Measurements from ENCODE around the gene TTC21B. TPM values are rescaled to one million over a fixed set of nuclear protein-coding genes. Genes with fewer than 3 reads are reported as not detected.
"Not testable (repeated sequence)": the region's sequence is repeated elsewhere in the genome, so short reads cannot be mapped to it uniquely, and the experiment has no call there.

Gene TTC21B
- total and polyA plus RNA-seq, 2 experiments from 2014 or later: 5.7 to 24.3 TPM

- H3K36me3 ChIP-seq (replicated peaks; ENCODE audit: insufficient read depth, low read depth): no peaks in the 10 kb centered on the region
- H4K20me1 ChIP-seq (ENCODE audit: insufficient read depth, poor library complexity, severe bottlenecking): no peaks in the 10 kb centered on the region
- no peaks in the 10 kb centered on the region for H3K79me2 ChIP-seq
- WGBS (ENCODE audit: low lambda C conversion rate, missing lambda C conversion rate): 44% methylated on average over 4 of the region's 4 CpGs
- DNase-seq (ENCODE audit: low spot score): peak; percentile 24
- H3K9me3 ChIP-seq (ENCODE audit: low read depth): no peaks in the 10 kb centered on the region
- TF ChIP-seq CTCF (IDR thresholded peaks at IDR 0.05; ENCODE audit: poor library complexity): no peak
- no peak for TF ChIP-seq EZH2 (IDR thresholded peaks at IDR 0.05; ENCODE audit: borderline replicate concordance)
- TF ChIP-seq EZH2phosphoT487 (IDR thresholded peaks at IDR 0.05; ENCODE audit: low read depth, severe bottlenecking, unreplicated experiment): no peak
- H3K9me2 ChIP-seq (replicated peaks; ENCODE audit: insufficient read depth): no peaks in the 10 kb centered on the region
- no peak overlapping the region for H3K4me2 ChIP-seq
- no peaks in the 10 kb centered on the region for H3K4me1 ChIP-seq (ENCODE audit: insufficient read depth)
- H3K27ac ChIP-seq: no peak overlapping the region
- no peak overlapping the region for H3K4me3 ChIP-seq
- no peak overlapping the region for H2AFZ ChIP-seq
- H3K27me3 ChIP-seq: no peaks in the 10 kb centered on the region
Measured at GRCh38 chr2:165868211-165868610, 85.4 kb downstream of the TTC21B start.

- H3K27ac ChIP-seq: no peak overlapping the region
- no peaks in the 10 kb centered on the region for H4K20me1 ChIP-seq (ENCODE audit: insufficient read depth, poor library complexity, severe bottlenecking)
- no peaks in the 10 kb centered on the region for H3K9me3 ChIP-seq (ENCODE audit: low read depth)
- H3K4me1 ChIP-seq (ENCODE audit: insufficient read depth): no peaks in the 10 kb centered on the region
- no peak overlapping the region for H3K4me3 ChIP-seq
- no peak overlapping the region for H3K4me2 ChIP-seq
- no peaks in the 10 kb centered on the region for H3K9me2 ChIP-seq (replicated peaks; ENCODE audit: insufficient read depth)
- 67% methylated on average over 6 of the region's 6 CpGs for WGBS (ENCODE audit: low lambda C conversion rate, missing lambda C conversion rate)
- H3K36me3 ChIP-seq (replicated peaks; ENCODE audit: insufficient read depth, low read depth): no peaks in the 10 kb centered on the region
- H2AFZ ChIP-seq: no peak overlapping the region
- no peak for TF ChIP-seq EZH2phosphoT487 (IDR thresholded peaks at IDR 0.05; ENCODE audit: low read depth, severe bottlenecking, unreplicated experiment)
- TF ChIP-seq CTCF (IDR thresholded peaks at IDR 0.05; ENCODE audit: poor library complexity): no peak
- TF ChIP-seq EZH2 (IDR thresholded peaks at IDR 0.05; ENCODE audit: borderline replicate concordance): no peak
- no peaks in the 10 kb centered on the region for H3K27me3 ChIP-seq
- DNase-seq (ENCODE audit: low spot score): no peak
- H3K79me2 ChIP-seq: no peaks in the 10 kb centered on the region
Measured at GRCh38 chr2:165864296-165864695, 89.3 kb downstream of the TTC21B start.

- DNase-seq (ENCODE audit: low spot score): no peak
- H3K9me3 ChIP-seq (ENCODE audit: low read depth): no peaks in the 10 kb centered on the region
- H3K27me3 ChIP-seq: no peaks in the 10 kb centered on the region
- H2AFZ ChIP-seq: no peak overlapping the region
- H3K4me2 ChIP-seq: no peak overlapping the region
- H3K27ac ChIP-seq: no peak overlapping the region
- no peaks in the 10 kb centered on the region for H4K20me1 ChIP-seq (ENCODE audit: insufficient read depth, poor library complexity, severe bottlenecking)
- H3K4me3 ChIP-seq: no peak overlapping the region
- TF ChIP-seq EZH2phosphoT487 (IDR thresholded peaks at IDR 0.05; ENCODE audit: low read depth, severe bottlenecking, unreplicated experiment) (no peak), CTCF (IDR thresholded peaks at IDR 0.05; ENCODE audit: poor library complexity) (no peak), EZH2 (IDR thresholded peaks at IDR 0.05; ENCODE audit: borderline replicate concordance) (no peak)
- 87% methylated on average over 5 of the region's 5 CpGs for WGBS (ENCODE audit: low lambda C conversion rate, missing lambda C conversion rate)
- H3K9me2 ChIP-seq (replicated peaks; ENCODE audit: insufficient read depth): no peaks in the 10 kb centered on the region
- no peaks in the 10 kb centered on the region for H3K4me1 ChIP-seq (ENCODE audit: insufficient read depth)
- no peaks in the 10 kb centered on the region for H3K36me3 ChIP-seq (replicated peaks; ENCODE audit: insufficient read depth, low read depth)
- H3K79me2 ChIP-seq: no peaks in the 10 kb centered on the region
Measured at GRCh38 chr2:165863810-165864261, 89.7 kb downstream of the TTC21B start.

- not testable (repeated sequence) for H3K9me2 ChIP-seq (replicated peaks; ENCODE audit: insufficient read depth); H3K4me3 ChIP-seq; H3K4me2 ChIP-seq; H3K27me3 ChIP-seq; H3K27ac ChIP-seq; H3K9me3 ChIP-seq (ENCODE audit: low read depth); H3K4me1 ChIP-seq (ENCODE audit: insufficient read depth); H2AFZ ChIP-seq; H3K36me3 ChIP-seq (replicated peaks; ENCODE audit: insufficient read depth, low read depth); H3K79me2 ChIP-seq; H4K20me1 ChIP-seq (ENCODE audit: insufficient read depth, poor library complexity, severe bottlenecking); DNase-seq (ENCODE audit: low spot score)
- 88% methylated on average over 2 of the region's 2 CpGs for WGBS (ENCODE audit: low lambda C conversion rate, missing lambda C conversion rate)
Measured at GRCh38 chr2:165861083-165861482, 92.5 kb downstream of the TTC21B start.

GRCh38 chr2:165859723-165860122 is 93.9 kb downstream of the TTC21B start:
- not testable (repeated sequence) for H3K36me3 ChIP-seq (replicated peaks; ENCODE audit: insufficient read depth, low read depth); H3K4me2 ChIP-seq; H3K27me3 ChIP-seq; DNase-seq (ENCODE audit: low spot score); H2AFZ ChIP-seq; H3K9me2 ChIP-seq (replicated peaks; ENCODE audit: insufficient read depth); H3K79me2 ChIP-seq; H4K20me1 ChIP-seq (ENCODE audit: insufficient read depth, poor library complexity, severe bottlenecking); H3K27ac ChIP-seq; H3K4me3 ChIP-seq; H3K4me1 ChIP-seq (ENCODE audit: insufficient read depth); H3K9me3 ChIP-seq (ENCODE audit: low read depth)
- 98% methylated on average over 2 of the region's 2 CpGs for WGBS (ENCODE audit: low lambda C conversion rate, missing lambda C conversion rate)
